Mesendoderm (in vitro differentiated cells): Measurements from ENCODE around the gene COL9A2.

Experiments used
- DNase-seq: peaks from one replicate; pipeline ENCODE4 v3.0.0; 2013
- H2AK5ac ChIP-seq: 2 replicates; pipeline ENCODE4 v1.6.1; 2013; ENCODE audit warnings: low read length, inconsistent platforms
- H2BK120ac ChIP-seq: 2 replicates; pipeline ENCODE4 v1.6.1; 2013; ENCODE audit warnings: low read depth, mild to moderate bottlenecking, low read length, moderate library complexity, mixed read lengths
- H2BK15ac ChIP-seq: replicated peaks from 2 replicates; pipeline ENCODE4 v1.6.1; 2013; ENCODE audit warnings: low read depth, mild to moderate bottlenecking, moderate library complexity
- H2BK5ac ChIP-seq: 2 replicates; pipeline ENCODE4 v1.6.1; 2013; ENCODE audit warnings: low read length, inconsistent platforms
- H3K18ac ChIP-seq: 2 replicates; pipeline ENCODE4 v1.6.1; 2013; ENCODE audit warnings: mild to moderate bottlenecking, low read length, mixed read lengths
- H3K23ac ChIP-seq: one replicate; pipeline ENCODE4 v1.6.1; 2013; ENCODE audit warnings: low read length
- H3K27ac ChIP-seq: 2 replicates; pipeline ENCODE4 v1.5.1; 2013; ENCODE audit warnings: low read depth, mild to moderate bottlenecking, inconsistent platforms, low read length, moderate library complexity
- H3K27me3 ChIP-seq: 2 replicates; pipeline ENCODE4 v1.6.1; 2013; ENCODE audit warnings: low read length, control low read depth, mild to moderate bottlenecking, inconsistent platforms; ENCODE audit not compliant: insufficient read depth, poor library complexity
- H3K36me3 ChIP-seq: 2 replicates; pipeline ENCODE4 v1.6.1; 2013; ENCODE audit warnings: low read length, inconsistent platforms; ENCODE audit not compliant: control insufficient read depth, insufficient read depth
- H3K4ac ChIP-seq: one replicate; pipeline ENCODE4 v1.6.1; 2013; ENCODE audit warnings: low read depth, mild to moderate bottlenecking, low read length, moderate library complexity
- H3K4me1 ChIP-seq: 2 replicates; pipeline ENCODE4 v1.6.1; 2013; ENCODE audit warnings: low read depth, low read length, inconsistent platforms; ENCODE audit not compliant: control insufficient read depth
- H3K4me2 ChIP-seq: 2 replicates; pipeline ENCODE4 v1.6.1; 2013; ENCODE audit warnings: low read length
- H3K4me3 ChIP-seq: 2 replicates; pipeline ENCODE4 v1.5.1; 2013; ENCODE audit warnings: mild to moderate bottlenecking, low read length
- H3K56ac ChIP-seq: one replicate; pipeline ENCODE4 v1.6.1; 2013; ENCODE audit warnings: low read length
- H3K79me1 ChIP-seq: 2 replicates; pipeline ENCODE4 v1.6.1; 2013; ENCODE audit warnings: low read length, inconsistent platforms
- H3K79me2 ChIP-seq: 2 replicates; pipeline ENCODE4 v1.6.1; 2013; ENCODE audit warnings: mild to moderate bottlenecking, low read length; ENCODE audit not compliant: control insufficient read depth, insufficient read depth
- H3K9ac ChIP-seq: 2 replicates; pipeline ENCODE4 v1.6.1; 2013; ENCODE audit warnings: low read length, inconsistent platforms
- H4K5ac ChIP-seq: one replicate; pipeline ENCODE4 v1.6.1; 2013; ENCODE audit warnings: low read length
- H4K8ac ChIP-seq: one replicate; pipeline ENCODE4 v1.6.1; 2013; ENCODE audit warnings: low read depth, mild to moderate bottlenecking, control low read depth, low read length, moderate library complexity
- WGBS: extraction: QIAGEN DNeasy Blood & Tissue Kit; methylation state at CpG from one replicate; pipeline ENCODE4 v1.1.7; 2013; ENCODE audit warnings: low lambda C conversion rate, missing lambda C conversion rate; ENCODE audit not compliant: insufficient coverage; ENCODE audit errors: extremely low coverage; 5-methylcytosine and 5-hydroxymethylcytosine counted together

COL9A2 gene

GRCh38 chr1:40268211-40268610 lies 48.9 kb downstream of the COL9A2 start:
- H3K4ac ChIP-seq, result no peak overlapping the region
- no peak overlapping the region for H4K5ac ChIP-seq
- no peaks in the 10 kb centered on the region for H3K27me3 ChIP-seq
- no peak overlapping the region for H2BK15ac ChIP-seq
- no peaks in the 10 kb centered on the region for H3K79me2 ChIP-seq
- H3K4me1 ChIP-seq, result no peaks in the 10 kb centered on the region
- H3K4me3 ChIP-seq, result no peak overlapping the region
- H2AK5ac ChIP-seq, result no peak overlapping the region
- no peak overlapping the region for H3K18ac ChIP-seq
- no peaks in the 10 kb centered on the region for H3K36me3 ChIP-seq
- H2BK5ac ChIP-seq, result no peak overlapping the region
- no peak for DNase-seq
- H2BK120ac ChIP-seq, result no peak overlapping the region
- H3K23ac ChIP-seq, result no peak overlapping the region
- no peak overlapping the region for H4K8ac ChIP-seq
- H3K4me2 ChIP-seq, result no peak overlapping the region
- H3K79me1 ChIP-seq, result peaks cover 2% of the 10 kb centered on the region
- H3K56ac ChIP-seq, result no peak overlapping the region
- H3K9ac ChIP-seq, result no peak overlapping the region
- H3K27ac ChIP-seq, result no peak overlapping the region

- Histone ChIP-seq H3K27ac (no peak overlapping the region), H2BK120ac (no peak overlapping the region), H2BK5ac (no peak overlapping the region), H4K5ac (no peak overlapping the region), H3K9ac (no peak overlapping the region), H3K4me3 (no peak overlapping the region), H3K4ac (no peak overlapping the region), H3K4me2 (no peak overlapping the region), H3K23ac (no peak overlapping the region), H3K56ac (no peak overlapping the region), H3K4me1 (no peaks in the 10 kb centered on the region), H3K18ac (no peak overlapping the region), H4K8ac (no peak overlapping the region), H3K36me3 (peaks cover 2% of the 10 kb centered on the region), H3K79me2 (no peaks in the 10 kb centered on the region), H3K27me3 (no peaks in the 10 kb centered on the region), H3K79me1 (peaks cover 2% of the 10 kb centered on the region), H2AK5ac (no peak overlapping the region), H2BK15ac (no peak overlapping the region)
- WGBS, result no CpG with 5 or more reads among the region's 2 CpGs
- DNase-seq, result no peak
Measured at GRCh38 chr1:40267767-40268187, 49.3 kb downstream of the COL9A2 start.

GRCh38 chr1:40266786-40267535 lies 50.1 kb downstream of the COL9A2 start:
- Histone ChIP-seq H3K36me3 (peaks cover 3% of the 10 kb centered on the region), H3K4me3 (no peak overlapping the region), H3K27me3 (no peaks in the 10 kb centered on the region), H3K9ac (no peak overlapping the region), H4K8ac (no peak overlapping the region), H2BK15ac (no peak overlapping the region), H3K4ac (no peak overlapping the region), H4K5ac (no peak overlapping the region), H3K27ac (no peak overlapping the region), H2BK120ac (no peak overlapping the region), H3K79me1 (peaks cover 2% of the 10 kb centered on the region), H3K23ac (no peak overlapping the region), H2BK5ac (no peak overlapping the region), H3K79me2 (no peaks in the 10 kb centered on the region), H3K4me2 (no peak overlapping the region), H3K56ac (no peak overlapping the region), H3K18ac (no peak overlapping the region), H2AK5ac (no peak overlapping the region), H3K4me1 (no peaks in the 10 kb centered on the region)
- DNase-seq, result no peak
- WGBS, result no CpG with 5 or more reads among the region's 6 CpGs

- Histone ChIP-seq H3K79me2 (no peaks in the 10 kb centered on the region), H3K4me3 (no peak overlapping the region), H3K79me1 (peaks cover 2% of the 10 kb centered on the region), H3K4me2 (no peak overlapping the region), H3K56ac (no peak overlapping the region), H3K18ac (no peak overlapping the region), H3K9ac (no peak overlapping the region), H3K23ac (no peak overlapping the region), H2BK15ac (no peak overlapping the region), H3K4ac (no peak overlapping the region), H3K4me1 (no peaks in the 10 kb centered on the region), H3K27me3 (no peaks in the 10 kb centered on the region), H3K27ac (no peak overlapping the region), H2BK120ac (no peak overlapping the region), H4K8ac (no peak overlapping the region), H2AK5ac (no peak overlapping the region), H3K36me3 (peaks cover 3% of the 10 kb centered on the region), H4K5ac (no peak overlapping the region), H2BK5ac (no peak overlapping the region)
- DNase-seq, result no peak
Measured at GRCh38 chr1:40265919-40266318, 51.2 kb downstream of the COL9A2 start.

GRCh38 chr1:40265298-40265697 lies 51.8 kb downstream of the COL9A2 start:
- Histone ChIP-seq H2BK15ac (no peak overlapping the region), H2BK120ac (no peak overlapping the region), H3K4me1 (no peaks in the 10 kb centered on the region), H3K79me1 (peaks cover 2% of the 10 kb centered on the region), H3K18ac (no peak overlapping the region), H3K4me3 (no peak overlapping the region), H3K4ac (no peak overlapping the region), H3K79me2 (no peaks in the 10 kb centered on the region), H3K23ac (no peak overlapping the region), H3K36me3 (peaks cover 3% of the 10 kb centered on the region), H4K8ac (no peak overlapping the region), H2AK5ac (no peak overlapping the region), H3K9ac (no peak overlapping the region), H3K27ac (no peak overlapping the region), H3K56ac (no peak overlapping the region), H2BK5ac (no peak overlapping the region), H4K5ac (no peak overlapping the region), H3K27me3 (no peaks in the 10 kb centered on the region), H3K4me2 (no peak overlapping the region)
- no peak for DNase-seq

GRCh38 chr1:40264354-40264781 lies 52.7 kb downstream of the COL9A2 start:
- Histone ChIP-seq H2AK5ac (no peak overlapping the region), H3K4me3 (no peak overlapping the region), H3K79me1 (peaks cover 4% of the 10 kb centered on the region), H4K8ac (no peak overlapping the region), H3K56ac (no peak overlapping the region), H2BK5ac (no peak overlapping the region), H2BK15ac (no peak overlapping the region), H3K4me2 (no peak overlapping the region), H4K5ac (no peak overlapping the region), H3K27me3 (no peaks in the 10 kb centered on the region), H3K4ac (no peak overlapping the region), H2BK120ac (no peak overlapping the region), H3K27ac (no peak overlapping the region), H3K36me3 (peaks cover 3% of the 10 kb centered on the region), H3K18ac (no peak overlapping the region), H3K9ac (no peak overlapping the region), H3K23ac (no peak overlapping the region), H3K4me1 (no peaks in the 10 kb centered on the region), H3K79me2 (peaks cover 3% of the 10 kb centered on the region)
- WGBS, result no CpG with 5 or more reads among the region's 3 CpGs
- no peak for DNase-seq
